ENCODE results near the gene TSPAN15. TPM values are rescaled to one million over a fixed set of nuclear protein-coding genes. Genes with fewer than 3 reads are reported as not detected.

Gene TSPAN15
- total and polyA plus RNA-seq, 2 experiments from 2014 or later = 6.6 to 10.1 TPM

DNA sequence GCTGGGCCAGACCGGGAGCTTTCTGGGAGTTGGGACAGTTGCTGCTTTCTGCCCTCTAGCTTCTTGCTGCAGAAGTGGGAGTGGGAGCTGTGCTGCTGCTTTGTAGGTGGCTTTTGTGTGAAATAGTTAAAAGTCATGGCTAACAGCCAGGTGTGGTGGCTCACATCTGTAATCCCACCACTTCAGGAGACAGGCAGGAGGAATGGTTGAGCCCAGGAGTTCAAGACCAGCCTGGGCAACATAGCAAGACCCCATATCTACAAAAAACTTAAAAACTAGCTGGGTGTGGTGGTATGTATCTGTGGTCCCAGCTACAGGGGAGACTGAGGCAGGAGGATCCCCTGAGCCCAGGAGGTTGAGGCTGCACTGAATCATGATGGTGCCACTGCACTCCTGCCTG is 48.2 kb upstream of the TSPAN15 start:
- H3K4me3 ChIP-seq = no peak overlapping the region
- Mint-ChIP-seq H3K9me3 (no peaks in the 10 kb centered on the region; the same call in 2 of the 3 replicates), H3K27ac (no peak overlapping the region), H3K4me3 (no peak overlapping the region), H3K36me3 (ENCODE audit: low read depth) (peaks cover 54% of the 10 kb centered on the region), H3K4me1 (peaks cover 34% of the 10 kb centered on the region), H3K27me3 (ENCODE audit: insufficient read depth, low read depth, poor library complexity) (peaks cover 15% of the 10 kb centered on the region)
- no peaks in the 10 kb centered on the region; the same call in 1 of the 2 replicates for H4K20me1 ChIP-seq (replicated peaks; ENCODE audit: insufficient read depth)
- no peaks in the 10 kb centered on the region for H3K79me2 ChIP-seq (replicated peaks; ENCODE audit: insufficient read depth)
- no peak overlapping the region for H2AFZ ChIP-seq
- peaks cover 19% of the 10 kb centered on the region; the same call in 1 of the 2 replicates for H3K4me1 ChIP-seq (ENCODE audit: insufficient read depth)
- no peak overlapping the region for H3K27ac ChIP-seq (ENCODE audit: low read depth)
- no peaks in the 10 kb centered on the region for H3K9me2 ChIP-seq (ENCODE audit: insufficient read depth)
- H3K27me3 ChIP-seq (ENCODE audit: insufficient read depth) = no peaks in the 10 kb centered on the region
- H3K36me3 ChIP-seq (ENCODE audit: insufficient read depth) = peaks cover 17% of the 10 kb centered on the region
- ATAC-seq = no peak
- TF ChIP-seq REST (IDR thresholded peaks at IDR 0.05; ENCODE audit: unreplicated experiment) (no peak), JUNB (IDR thresholded peaks at IDR 0.05; ENCODE audit: unreplicated experiment) (no peak), POLR2AphosphoS5 (IDR thresholded peaks at IDR 0.05; ENCODE audit: low read depth) (no peak), ZNF462 (CRISPR knock-in tag; IDR thresholded peaks at IDR 0.05) (no peak), CREB1 (CRISPR knock-in tag; IDR thresholded peaks at IDR 0.05; ENCODE audit: low read depth) (no peak), EZH2 (IDR thresholded peaks at IDR 0.05; ENCODE audit: low read depth, unreplicated experiment) (no peak), STAT1 (IDR thresholded peaks at IDR 0.05; ENCODE audit: unreplicated experiment) (no peak), EZH2phosphoT487 (IDR thresholded peaks at IDR 0.05; ENCODE audit: unreplicated experiment) (no peak), ZNF114 (CRISPR knock-in tag; IDR thresholded peaks at IDR 0.05) (no peak), NANOG (IDR thresholded peaks at IDR 0.05; ENCODE audit: borderline replicate concordance) (no peak), CTCF (conservative IDR thresholded peaks at IDR 0.05; ENCODE audit: low read depth in 2 of 2) (no peak), ZNF331 (CRISPR knock-in tag; IDR thresholded peaks at IDR 0.05; ENCODE audit: low read depth) (no peak)
- TF ChIP-seq, protein P1, sequence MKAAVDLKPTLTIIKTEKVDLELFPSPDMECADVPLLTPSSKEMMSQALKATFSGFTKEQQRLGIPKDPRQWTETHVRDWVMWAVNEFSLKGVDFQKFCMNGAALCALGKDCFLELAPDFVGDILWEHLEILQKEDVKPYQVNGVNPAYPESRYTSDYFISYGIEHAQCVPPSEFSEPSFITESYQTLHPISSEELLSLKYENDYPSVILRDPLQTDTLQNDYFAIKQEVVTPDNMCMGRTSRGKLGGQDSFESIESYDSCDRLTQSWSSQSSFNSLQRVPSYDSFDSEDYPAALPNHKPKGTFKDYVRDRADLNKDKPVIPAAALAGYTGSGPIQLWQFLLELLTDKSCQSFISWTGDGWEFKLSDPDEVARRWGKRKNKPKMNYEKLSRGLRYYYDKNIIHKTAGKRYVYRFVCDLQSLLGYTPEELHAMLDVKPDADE (IDR thresholded peaks at IDR 0.05) = no peak
- H3K4me2 ChIP-seq = no peak overlapping the region
- DNase-seq (ENCODE audit: low spot score) = no peak
- peaks cover 3% of the 10 kb centered on the region; the same call in 1 of the 2 replicates for H3F3A ChIP-seq (replicated peaks; ENCODE audit: low read depth)

Data from GM23338 (cell line).